Activated CD4-positive, alpha-beta T cell treated with anti-CD3 and anti-CD28 coated beads for 24 hours (primary cell): ENCODE results near the gene ANKRD27.
"Not testable (repeated sequence)": the region's sequence is repeated elsewhere in the genome, so short reads cannot be mapped to it uniquely, and the experiment has no call there.

ENCODE experiments used
- DNase-seq, 2 donors: peaks; one replicate each; pipeline ENCODE4 v3.0.0-alpha.2; 2020; ENCODE audit warnings: low read depth in 2 of 2

ANKRD27 gene

GRCh38 chr19:32653599-32653915 lies 21.4 kb downstream of the ANKRD27 start:
- DNase-seq: no peak

DNA sequence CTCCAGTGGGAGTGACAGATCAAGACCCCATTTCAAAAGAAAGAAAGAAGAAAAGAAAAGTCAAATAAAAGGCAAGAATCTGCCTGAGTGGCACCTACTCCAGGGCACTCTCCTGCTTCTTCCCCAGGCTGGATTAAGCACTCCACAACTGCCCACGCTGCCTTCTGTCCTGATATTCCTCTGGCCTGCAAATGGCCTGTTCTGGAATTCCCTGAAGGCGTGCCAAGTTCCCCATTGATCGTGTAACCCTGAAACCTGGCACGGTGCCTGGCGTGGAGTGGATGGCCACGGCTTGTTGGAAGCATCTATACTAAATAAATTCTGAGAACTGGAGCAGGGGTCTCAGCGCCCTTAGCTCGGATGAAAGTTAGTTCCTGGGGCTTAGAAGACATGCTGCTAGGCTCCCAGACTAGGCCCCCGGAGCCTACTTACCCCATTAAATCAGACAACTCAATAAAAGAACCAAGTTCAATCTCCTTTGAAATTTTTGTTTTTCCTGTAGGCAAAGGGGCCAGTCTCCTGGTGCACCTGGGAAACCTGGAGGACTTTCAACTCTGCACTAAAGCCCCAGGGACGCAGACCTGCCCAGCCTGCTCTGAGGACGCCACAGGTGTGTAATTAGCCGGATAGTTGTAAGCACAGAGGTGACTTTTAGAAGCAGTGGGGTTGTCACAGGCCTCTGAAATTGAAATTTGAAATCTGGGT lies 21.9 kb downstream of the ANKRD27 start:
- DNase-seq: no peak

DNA sequence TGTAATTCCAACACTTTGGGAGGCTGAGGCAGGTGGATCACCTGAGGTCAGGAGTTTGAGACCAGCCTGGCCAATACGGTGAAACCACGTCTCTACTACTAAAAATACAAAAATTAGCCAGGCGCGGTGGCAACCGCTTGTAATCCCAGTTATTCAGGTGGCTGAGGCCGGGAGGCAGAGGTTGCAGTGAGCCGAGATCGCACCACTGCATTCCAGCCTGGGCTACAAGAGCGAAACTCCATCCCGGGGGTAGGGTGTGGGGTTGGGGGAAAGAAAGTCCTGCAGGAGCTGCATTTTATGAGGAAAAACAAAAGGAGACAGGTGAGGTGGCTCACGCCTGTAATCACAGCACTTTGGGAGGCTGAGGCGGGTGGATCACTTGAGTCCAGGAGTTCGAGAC lies 22.6 kb downstream of the ANKRD27 start:
- DNase-seq: not testable (repeated sequence)

DNA sequence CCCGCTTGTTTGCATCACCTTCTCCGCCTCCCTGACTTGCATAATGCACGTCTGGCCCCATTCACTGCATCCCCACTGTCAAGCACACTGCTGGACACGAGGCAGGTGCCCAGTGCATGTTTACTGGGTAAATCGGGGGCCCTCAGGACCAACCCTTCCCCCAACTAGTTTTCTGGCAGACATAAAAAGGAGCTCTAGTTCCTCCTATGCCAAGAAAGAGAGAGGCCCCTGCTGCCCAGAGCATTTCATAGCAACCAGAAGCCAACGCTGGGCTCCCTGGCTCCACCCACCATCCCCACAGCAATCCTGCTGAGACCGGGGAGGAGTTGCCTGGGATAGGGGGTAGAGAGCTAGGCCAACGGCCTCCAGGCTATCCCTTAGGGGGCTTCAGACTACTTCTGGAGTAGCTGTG lies 23.2 kb downstream of the ANKRD27 start:
- DNase-seq: no peak

- no peak for DNase-seq
These were observed 24.3 kb downstream of the ANKRD27 start for GRCh38 chr19:32650671-32651070.

DNA sequence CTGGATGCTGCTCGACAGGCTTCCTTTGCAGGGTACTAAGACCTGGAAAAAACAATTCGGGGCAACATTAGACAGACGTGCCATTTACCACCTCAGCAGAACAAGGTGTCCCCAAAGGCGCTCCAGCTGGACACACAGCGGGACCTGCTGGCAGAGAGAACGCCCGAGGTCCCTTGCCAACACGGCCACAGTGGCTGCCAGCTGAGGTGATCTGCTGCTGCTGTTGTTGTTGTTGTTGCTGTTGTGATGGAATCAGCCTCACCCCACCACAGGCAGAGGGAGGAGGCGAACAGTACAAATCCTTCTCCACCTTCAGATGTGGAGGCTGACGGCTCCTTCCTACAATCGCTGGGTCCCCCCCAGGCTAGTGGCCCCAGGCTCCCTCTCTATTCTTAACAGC lies 25.2 kb downstream of the ANKRD27 start:
- no peak for DNase-seq

DNA sequence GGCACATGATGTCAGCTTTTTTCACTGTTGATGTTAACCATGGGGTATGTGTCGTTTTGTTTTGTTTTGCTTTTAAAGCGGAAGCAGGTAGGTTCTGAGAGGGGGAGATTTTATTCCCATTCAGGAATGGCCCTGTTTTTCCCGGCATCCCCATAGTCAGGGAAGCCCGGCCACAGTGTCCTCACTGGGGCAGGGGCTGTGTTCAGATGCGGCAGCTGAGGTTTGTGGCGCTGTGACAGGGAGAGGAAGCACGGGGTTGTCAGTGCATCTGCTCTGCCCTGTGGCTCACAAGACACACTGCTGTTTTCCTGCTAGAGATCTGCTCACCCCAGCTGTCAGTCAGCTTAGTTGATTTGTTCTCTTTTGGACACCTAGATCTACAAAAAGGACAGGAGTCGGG lies 27.6 kb downstream of the ANKRD27 start:
- DNase-seq: no peak

DNA sequence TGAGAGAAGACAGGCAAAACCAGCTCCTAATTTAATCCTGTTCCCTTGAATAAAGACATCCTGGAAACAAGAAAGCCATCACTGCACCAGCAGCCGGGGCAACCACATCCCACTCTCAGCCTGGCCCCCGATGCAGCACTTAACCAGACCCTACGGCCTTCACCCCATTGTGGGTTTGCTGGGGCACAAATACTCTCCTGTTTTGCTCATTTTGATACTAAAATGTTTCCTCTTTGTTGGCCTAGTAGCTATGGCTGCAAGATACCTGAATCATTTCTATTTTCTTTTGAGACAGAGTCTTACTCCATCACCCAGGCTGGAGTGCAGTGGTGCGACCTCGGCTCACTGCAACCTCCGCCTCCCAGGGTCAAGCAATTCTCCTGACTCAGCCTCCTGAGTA lies 28.4 kb downstream of the ANKRD27 start:
- no peak for DNase-seq

- peak; percentile 22 to 45 for DNase-seq
These were observed 32.2 kb downstream of the ANKRD27 start for GRCh38 chr19:32642771-32643170.

GRCh38 chr19:32638625-32639024 lies 36.4 kb downstream of the ANKRD27 start:
- no peak for DNase-seq

- DNase-seq: no peak
These were observed 37.5 kb downstream of the ANKRD27 start for GRCh38 chr19:32637480-32637879.

DNA sequence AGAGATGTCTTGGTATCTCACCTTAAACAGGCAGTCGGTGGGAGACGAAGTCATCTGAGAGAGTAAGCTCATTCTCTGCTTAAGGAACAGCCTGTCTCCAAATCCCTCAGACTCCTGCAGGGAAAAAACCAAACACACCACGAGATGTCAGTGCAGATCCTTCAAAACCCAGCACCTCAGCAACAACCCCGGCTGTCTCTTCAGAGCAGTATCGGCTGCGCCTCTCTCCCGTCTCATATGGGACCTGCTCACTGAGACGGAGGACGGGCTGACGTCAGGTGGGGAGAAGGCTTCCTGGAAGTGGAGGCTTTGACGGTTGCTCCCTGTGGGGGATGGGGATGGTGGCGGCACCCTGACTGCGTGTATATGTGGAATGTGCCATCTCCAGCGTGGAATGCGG lies 43.6 kb downstream of the ANKRD27 start:
- DNase-seq: no peak

GRCh38 chr19:32630338-32630737 lies 44.6 kb downstream of the ANKRD27 start:
- DNase-seq: no peak

GRCh38 chr19:32627714-32628270 lies 47.2 kb downstream of the ANKRD27 start:
- DNase-seq: no peak

DNA sequence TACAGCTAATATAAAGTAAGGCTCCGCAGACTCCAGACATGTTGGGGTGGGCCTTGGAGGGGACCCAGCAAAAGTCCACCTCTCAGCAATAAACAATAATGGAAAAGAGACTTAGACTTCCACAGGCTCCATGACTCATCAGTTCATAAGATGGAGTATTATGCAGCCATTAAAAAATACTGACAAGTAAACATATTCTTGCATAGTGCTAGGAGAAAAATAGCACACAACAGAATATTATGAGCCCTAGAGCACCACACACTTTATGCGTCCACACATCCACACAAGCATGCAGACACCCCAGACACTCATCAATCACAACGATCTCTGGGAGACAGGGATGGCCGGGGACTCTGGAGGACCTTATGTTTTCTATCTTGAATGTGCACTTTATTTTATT lies 48.0 kb downstream of the ANKRD27 start:
- no peak for DNase-seq

DNA sequence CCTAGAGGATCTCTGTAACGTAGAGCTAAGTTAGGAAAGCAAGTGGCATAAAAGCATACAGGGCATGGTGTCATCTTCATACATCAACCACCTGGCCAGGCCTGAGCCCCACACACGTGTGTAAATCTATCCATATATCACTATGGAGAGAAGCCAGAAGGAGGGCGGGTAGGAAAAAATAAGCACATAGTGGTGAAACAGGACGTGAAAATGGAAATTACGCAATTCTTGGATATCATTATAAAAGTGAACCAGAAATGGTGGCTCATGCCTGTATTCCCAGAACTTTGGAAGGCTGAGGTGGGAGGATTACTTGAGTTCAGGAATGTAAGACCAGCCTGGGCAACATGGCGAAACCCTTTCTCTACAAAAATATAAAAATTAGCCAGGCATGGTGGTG lies 50.6 kb downstream of the ANKRD27 start:
- no peak for DNase-seq

GRCh38 chr19:32622002-32622401 lies 53.0 kb downstream of the ANKRD27 start:
- DNase-seq: no peak

DNA sequence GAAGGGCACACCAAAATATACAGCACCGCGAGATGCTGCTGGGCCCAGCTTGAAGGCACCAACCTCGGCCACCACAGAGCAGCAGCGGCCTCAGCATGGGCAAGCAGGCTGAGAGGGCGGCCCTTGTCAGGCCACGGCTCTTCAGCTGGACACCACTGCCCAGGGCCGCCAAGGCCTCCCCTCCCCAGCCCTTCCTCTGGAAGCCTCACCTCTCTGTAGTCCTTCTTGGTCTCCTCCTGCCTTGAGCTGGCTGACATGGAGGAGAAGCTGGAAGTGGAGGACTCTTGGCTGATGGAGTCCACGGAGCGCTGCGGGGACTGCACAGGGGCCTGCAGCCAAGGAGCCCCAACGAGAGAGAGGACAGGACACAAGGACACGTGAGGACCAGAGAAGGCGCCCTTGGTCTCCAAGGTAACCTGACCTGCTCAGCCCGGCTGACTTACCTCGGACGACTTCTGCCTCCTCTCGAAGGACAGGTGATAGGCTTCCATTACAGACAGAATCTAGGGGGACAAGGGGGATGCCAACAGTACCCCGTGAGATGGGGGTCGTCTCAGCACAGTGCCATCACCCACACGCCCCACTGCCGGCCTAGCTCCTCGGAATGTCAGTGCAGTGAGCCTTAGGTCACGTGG lies 55.8 kb downstream of the ANKRD27 start:
- DNase-seq: no peak

DNA sequence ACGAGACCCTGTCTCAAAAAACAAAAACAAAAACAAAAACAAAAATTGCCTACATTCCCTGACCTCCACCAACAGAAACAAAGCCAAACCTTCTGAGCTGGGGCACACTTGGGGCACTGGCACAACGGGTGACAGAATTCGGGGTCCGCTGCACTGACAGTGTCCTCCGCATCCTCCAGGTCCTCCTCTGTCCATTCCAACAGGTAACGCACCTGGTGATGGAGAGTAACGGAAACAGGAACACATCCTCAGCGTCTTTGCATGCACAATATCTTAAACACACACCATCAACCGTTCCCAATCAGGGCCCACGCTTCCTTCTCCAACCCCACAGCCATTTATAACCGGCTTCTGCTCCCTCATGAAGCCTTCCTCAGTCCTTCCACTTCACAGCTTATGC lies 59.4 kb downstream of the ANKRD27 start:
- DNase-seq: no peak

DNA sequence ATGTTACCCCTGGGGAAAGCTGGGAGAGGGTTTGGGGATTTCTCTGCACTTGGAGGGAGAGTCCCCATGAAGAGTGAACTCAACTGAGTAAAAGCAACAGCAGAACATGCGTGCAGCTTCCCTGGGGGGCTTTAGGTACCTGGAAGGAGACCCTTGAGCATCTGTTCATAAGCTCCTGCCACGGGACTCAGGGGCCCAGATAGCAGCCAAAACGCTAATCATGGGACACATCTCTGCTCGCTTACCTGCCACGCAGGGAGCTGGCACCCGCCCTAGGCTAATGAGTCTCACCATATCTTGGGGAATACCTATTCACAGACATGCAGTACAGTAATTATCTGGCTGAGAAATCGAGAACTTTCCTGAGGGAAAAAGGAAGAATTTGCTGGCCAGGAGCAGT lies 60.1 kb downstream of the ANKRD27 start:
- DNase-seq: no peak

DNA sequence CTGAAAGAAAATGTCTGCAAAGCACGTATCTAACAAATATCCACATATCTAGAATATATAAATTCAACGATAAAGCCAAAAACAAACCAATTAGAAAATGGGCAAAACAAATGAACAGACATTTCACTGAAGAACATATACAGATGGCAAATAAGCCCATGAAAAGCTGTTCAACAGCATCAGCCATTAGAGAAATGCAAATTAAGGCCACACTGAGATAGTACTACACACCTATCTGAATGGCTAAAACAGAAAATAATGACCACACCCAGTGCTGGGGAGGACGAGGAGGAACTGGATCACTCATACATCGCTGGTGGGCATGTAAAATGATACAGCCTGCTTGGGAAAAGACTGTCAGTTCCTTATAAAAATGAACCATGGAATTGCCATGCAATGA lies 62.0 kb downstream of the ANKRD27 start:
- no peak for DNase-seq

DNA sequence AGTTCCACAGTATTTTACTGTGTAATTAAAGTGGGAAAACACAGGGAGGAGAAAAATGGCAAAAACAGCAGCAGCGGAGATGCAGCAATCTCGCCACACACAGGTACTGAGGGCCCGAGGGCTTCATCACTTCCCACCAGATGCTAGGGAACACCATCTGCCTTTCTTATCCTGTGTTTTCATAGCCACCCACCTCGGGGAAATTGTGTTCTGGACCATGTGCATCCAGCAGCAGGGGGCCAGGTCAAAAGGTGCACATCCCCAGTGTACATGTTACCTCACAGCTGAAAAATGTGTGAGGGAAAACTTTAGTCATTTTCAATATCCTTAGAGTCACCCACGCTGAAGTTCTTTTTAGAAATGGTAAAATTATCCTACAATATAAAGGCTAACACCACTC lies 63.8 kb downstream of the ANKRD27 start:
- no peak for DNase-seq

- DNase-seq: no peak
These were observed 67.5 kb downstream of the ANKRD27 start for GRCh38 chr19:32607479-32607878.

DNA sequence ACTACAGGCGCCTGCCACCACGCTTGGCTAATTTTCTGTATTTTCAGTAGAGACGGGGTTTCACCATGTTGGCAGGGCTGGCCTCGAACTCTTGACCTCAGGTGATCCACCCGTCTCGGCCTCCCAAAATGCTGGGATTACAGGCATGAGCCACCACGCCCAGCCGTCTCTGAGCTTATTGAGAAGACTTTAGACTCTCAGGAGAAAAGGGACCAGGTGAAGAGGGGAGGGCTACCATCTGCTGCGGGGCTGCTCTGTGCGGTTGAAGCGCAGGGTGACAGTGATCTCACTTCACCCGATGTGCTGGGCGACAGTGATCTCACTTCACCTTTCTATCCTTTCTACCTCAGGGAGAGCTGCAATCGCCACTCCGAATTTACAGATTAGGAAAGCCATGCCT lies 68.7 kb downstream of the ANKRD27 start:
- DNase-seq: no peak
